Fibroblast of skin of left biceps (primary cell): ENCODE results near the gene EYA2.

Source experiments
- DNase-seq, 2 experiments: peaks; one replicate each; pipeline ENCODE4 v3.0.0-alpha.2; 2013; ENCODE audit warnings: low read depth in 2 of 2

Gene EYA2

DNA sequence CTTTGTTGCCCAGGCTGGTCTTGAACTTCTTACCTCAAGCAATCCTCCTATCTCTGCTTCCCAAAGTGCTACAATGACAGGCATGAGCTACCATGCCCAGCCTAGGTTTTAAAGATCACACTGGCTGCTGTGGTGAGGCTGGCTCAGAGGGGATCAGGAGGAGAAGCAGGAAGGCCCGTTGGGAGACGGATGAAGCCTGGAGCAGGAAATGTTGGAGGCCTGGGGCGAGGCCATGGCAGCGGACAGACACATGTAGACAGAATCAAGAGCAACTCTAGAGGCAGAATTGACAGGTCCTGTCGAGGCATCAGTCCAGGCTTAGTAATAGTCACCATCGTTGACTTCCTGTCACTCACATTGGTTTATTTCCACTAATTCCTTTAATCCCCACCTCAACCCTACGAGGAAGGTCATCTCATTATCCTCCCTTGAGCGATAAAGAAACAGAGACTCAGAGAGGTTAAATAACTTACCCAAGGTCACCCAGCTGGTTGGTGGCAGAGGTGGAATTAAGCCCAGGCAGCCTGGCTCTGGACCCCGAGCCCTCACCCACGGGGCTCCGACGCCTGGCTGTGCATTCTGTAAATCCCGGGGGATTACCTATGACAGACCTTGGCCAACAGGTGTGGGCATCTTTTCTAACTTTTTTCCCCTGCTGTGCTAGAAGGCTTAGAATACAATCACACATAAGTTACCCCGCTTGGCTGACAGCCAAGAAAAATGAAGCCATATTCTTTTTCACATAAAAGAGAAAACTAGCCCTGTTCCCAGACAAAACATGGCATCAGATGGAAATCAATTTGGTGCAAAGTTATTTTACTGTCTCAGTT is 113.4 kb downstream of the EYA2 start:
- DNase-seq: no peak

DNA sequence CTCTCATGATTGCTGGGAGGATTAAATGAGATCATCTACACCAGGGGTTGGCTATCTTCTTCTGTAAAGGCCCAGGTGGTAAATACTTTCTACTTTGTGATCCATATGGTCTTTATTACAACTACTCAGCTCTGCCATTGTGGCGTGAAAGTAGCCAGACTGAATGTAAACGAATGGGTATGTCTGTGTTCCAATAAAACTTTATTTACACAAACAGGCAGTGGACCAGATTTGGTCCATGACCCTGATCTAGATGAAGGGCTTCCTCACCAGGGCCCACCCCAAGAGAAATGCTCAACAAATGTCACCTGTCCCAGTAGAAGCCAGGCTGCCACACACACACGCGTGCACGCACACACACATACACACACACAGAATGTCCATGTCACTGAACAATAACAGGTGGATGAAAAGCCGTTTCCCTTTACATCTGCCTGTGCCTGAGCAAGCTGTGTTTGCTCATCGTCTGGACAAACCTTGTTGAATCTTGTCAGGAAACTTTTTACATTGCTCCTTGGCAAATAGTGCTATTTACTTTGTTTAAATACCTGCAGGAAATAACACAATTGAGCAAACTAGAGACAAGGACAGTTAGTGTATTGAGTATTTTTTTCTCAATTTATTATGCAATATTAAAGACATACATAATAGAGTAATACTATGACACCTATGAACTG is 114.3 kb downstream of the EYA2 start:
- no peak for DNase-seq

GRCh38 chr20:47009784-47010183 is 115.1 kb downstream of the EYA2 start:
- no peak for DNase-seq

- no peak for DNase-seq
Observed at GRCh38 chr20:47011984-47012383, 117.3 kb downstream of the EYA2 start.

- DNase-seq: no peak
Observed at GRCh38 chr20:47013606-47014005, 119.0 kb downstream of the EYA2 start.

DNA sequence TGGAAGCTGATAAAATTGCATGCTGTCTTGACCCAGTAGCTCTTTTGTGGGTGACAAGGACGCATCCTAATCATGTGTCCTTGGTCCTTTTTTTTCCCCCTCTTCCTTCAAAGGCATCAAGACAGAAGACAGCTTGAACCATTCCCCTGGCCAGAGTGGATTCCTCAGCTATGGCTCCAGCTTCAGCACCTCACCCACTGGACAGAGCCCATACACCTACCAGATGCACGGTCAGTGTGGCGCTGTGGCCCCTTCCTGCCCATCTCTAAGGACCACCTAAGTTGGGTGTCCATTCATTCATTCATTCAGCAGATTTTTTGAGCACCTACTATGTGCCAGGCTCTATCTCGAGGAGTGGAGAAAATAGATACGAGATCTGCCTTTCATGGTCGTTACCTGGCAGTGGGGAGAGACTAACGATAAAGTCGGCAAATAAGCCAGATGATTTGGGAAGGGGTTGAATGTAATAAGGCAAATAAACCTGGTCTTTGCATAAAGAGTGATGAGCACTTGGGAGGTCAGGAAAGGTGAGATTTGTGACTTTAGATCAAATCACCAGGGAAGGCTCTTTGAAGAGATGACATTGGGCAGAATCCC is 121.5 kb downstream of the EYA2 start:
- no peak for DNase-seq

DNA sequence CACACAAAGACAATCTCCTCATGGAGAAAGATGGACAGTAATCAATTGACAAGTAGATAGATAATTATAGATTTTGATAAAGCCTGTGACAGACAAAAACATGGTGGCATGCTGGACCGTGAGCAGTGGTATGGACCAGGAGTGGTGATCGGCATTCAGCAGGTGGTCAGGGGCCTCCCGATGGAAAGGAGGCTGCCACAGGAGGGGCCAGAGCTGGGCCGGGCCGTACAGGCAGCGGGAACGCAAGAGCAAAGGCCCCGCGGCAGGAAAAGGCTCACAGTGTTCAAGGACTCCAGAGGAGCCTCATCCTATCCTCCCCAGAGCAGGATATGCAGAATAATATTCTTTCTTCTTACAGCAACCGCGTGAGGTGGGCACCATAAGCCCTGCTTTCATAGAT is 123.7 kb downstream of the EYA2 start:
- no peak for DNase-seq

- DNase-seq: peak; percentile 41 to 57
Observed at GRCh38 chr20:47019121-47019824, 124.6 kb downstream of the EYA2 start.

DNA sequence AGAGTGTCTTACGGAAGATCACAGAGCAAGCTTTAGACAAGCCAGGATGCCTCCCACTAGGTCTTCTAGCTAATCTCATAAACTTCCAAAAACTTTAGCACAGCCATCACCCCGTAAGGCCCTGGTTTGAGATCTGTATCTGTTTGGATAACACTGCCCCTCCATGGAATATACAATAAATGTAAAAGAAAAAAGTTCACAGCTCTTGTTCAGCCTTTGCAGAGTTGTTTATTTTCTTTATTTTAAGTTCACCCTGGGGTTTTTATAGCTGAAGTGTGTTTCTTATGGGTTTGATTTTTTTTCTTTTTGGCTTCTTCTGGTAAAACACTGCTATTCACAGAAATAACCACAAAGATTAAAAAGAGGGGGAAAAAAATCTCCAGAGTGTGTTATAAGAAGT is 125.6 kb downstream of the EYA2 start:
- DNase-seq: no peak

DNA sequence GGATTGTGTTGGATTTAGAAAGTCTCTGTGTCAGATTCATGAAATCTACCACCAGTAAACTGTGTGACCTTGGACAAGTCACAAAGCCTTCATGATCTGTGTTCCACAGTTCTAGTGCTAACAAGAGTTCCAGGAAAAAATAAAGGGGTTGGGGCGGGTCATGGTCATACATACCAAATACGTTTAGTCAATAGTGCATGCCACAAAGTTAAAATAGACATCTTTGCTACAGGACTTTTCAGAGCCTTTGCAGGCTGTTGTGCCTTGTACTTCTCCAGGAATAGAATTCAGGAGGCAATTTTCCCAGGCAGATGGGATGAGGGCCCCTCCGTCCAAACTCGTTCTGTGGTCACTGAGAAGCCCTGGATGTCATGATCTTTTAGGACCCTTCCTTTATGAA is 127.2 kb downstream of the EYA2 start:
- no peak for DNase-seq

DNA sequence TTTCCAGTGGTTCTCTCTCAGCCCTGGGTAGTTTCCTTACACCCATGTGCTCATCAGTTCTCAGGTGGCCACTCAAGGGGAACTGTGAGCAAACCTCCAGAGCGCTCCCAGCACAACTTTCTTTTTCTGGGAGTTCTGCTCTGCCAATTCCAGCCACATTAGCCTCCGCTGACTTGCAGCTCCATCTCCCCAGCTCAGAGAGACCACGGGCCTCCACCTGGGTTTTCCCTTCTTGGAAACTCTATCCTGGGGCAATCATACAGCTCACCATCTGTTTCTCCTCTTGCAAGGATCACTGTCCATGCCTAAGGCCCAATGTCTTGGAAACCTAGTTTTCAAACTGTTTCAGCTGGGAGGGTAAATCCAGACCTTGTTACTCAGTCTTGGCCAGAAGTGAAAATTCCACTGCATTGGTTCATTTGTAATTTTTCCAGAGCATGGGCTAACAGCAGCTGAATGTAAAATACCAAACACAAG is 129.9 kb downstream of the EYA2 start:
- no peak for DNase-seq

- DNase-seq: no peak
Observed at GRCh38 chr20:47027042-47027441, 132.4 kb downstream of the EYA2 start.

DNA sequence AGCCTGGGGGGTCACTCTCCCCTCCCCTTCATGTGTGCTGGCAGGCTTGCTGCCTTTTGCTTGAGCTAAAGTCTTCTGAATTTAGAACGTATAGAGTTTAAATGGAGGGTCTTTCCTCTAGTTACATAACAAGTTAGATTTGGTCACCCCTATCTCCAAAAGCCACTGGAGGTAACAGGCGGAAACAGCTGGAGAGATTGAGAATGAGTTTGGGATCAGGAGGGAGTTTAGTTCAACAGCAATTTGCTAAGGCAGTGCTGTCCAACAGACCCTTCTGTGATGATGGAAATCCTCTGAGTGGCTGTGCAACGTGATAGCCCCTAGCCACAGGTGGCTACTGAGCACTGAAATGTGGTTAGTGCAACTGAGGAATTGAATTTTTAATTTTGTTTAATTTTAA is 132.8 kb downstream of the EYA2 start:
- DNase-seq: no peak

- DNase-seq: no peak
Observed at GRCh38 chr20:47028487-47028886, 133.8 kb downstream of the EYA2 start.

- no peak for DNase-seq
Observed at GRCh38 chr20:47029845-47030244, 135.2 kb downstream of the EYA2 start.

DNA sequence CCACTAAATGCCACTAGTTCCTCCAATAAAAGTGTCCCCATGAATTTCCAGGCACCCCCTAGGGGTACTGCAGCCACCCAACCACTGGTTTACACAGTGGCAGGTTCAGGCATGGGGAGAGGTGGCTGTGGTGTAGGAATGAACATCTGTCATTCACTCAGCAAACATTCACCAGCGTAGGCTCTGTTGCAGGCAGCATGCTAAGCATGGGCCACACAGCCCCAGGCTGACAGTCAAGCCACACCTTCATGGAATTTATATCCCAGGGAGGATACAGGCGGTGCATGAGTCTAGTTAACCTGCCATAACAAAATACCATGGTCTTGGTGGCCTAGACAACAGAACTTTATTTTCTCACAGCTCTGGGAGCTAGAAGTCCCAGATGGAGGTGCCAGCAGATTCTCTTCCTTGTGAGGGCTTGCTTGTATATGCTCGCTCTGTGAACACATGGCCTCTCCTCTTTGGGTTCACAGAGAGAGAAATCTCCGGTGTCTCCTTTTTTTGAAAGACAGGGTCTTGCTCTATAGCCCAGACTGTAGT is 135.7 kb downstream of the EYA2 start:
- DNase-seq: no peak

DNA sequence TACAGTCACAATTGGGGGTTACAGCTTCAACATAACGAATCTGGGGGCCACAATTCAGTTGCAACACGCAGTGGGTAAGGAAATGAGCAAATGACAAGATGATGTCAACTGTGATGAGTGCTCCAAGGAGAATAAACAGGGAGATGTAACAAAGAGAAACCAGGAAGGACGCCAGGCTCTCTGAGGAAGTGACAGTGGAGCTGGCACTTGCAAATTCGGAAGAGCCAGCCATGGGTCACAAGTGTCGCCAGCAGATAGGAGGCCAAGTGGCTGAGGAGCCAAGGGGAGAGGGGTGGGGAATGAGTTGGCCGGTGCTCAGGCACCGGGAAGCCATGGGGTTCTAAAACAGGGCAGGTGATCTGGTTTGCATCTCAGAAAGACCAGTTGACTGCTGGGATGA is 136.4 kb downstream of the EYA2 start:
- no peak for DNase-seq

DNA sequence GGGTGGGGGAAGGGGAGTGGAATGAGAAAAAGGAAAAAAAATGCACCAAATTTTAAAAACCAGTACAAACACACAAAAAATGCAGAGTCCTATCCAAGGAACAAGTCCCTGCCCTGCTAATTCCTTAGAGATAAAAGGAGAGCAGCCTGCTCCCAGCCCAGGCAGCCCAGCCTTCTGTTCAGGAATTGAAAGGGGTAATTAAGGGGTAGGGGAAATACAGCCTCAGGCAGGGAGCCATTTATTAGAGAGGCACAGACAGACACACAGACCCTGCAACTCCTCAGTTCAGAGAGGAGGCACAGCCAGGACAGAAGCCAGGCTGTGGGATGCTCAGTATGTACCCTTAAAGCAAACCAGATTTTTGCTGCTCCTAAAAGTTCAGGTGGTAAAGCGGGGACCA is 137.2 kb downstream of the EYA2 start:
- no peak for DNase-seq

GRCh38 chr20:47032933-47033578 is 138.4 kb downstream of the EYA2 start:
- DNase-seq: no peak

DNA sequence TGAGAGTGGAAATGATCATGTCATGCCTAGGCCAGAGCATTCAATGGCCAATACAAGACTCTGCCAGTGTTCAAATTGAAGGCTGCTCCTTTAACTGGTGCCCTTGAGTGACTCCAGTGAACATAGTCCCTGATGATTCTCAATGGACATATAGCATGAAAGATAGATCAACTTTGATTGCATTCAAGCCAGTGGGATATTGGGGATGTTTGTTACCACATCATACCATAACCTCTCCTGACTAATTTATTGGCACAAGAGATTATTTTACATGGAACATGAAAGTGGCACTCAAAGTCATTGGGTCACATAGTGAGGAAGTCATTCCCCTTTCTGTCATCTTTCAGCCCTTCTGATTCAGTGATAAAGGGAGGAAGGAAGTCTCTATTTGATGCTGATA is 139.0 kb downstream of the EYA2 start:
- no peak for DNase-seq

DNA sequence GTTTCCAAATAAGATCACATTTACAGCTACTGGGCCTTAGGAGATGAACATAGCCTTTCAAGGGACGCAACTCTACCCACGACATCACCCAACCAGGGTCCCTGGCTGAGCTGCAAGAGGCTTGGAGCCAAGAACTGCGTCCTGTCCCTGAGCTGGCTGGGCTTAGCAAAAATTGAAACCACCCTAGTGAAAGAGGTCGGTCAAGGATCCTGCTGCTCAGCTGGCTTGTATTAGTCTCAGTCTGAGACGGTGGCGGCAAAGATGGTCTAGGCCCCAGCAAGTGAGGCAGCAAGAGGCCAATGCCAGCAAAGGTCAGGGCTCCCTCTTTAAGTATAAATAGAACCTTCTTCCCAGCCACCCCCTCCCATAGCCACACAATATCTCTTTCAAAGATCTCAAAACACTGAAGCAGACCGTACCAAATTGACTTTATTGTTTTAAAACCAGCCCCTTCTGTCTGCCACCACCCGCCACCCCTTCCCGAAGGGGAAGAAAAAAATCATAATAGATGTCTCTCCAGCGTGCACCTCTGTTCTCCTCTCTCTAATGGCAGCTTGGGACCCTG is 140.5 kb downstream of the EYA2 start:
- DNase-seq: no peak
